HG03520 (cell line): ENCODE results near the gene ALG12.
A peak's percentile ranks its signal among the peaks of the same experiment; 100 is the strongest.

Experiments
- ATAC-seq: cut with Tn5 transposase; IDR thresholded peaks from one replicate; pipeline ENCODE4 v1.9.1; 2021; ENCODE audit warnings: mild to moderate bottlenecking, moderate library complexity; ENCODE audit not compliant: unreplicated experiment

The ALG12 gene

GRCh38 chr22:49930596-49931412, 12.6 kb upstream of the ALG12 start:
- no peak for ATAC-seq

GRCh38 chr22:49929994-49930575, 11.8 kb upstream of the ALG12 start:
- ATAC-seq: no peak

- peak; percentile 44 for ATAC-seq
Measured at GRCh38 chr22:49929211-49929979, 11.2 kb upstream of the ALG12 start.

- ATAC-seq: no peak
Measured at GRCh38 chr22:49928555-49929210, 10.4 kb upstream of the ALG12 start.

GRCh38 chr22:49928185-49928495, 9.9 kb upstream of the ALG12 start:
- ATAC-seq: no peak

- no peak for ATAC-seq
Measured at GRCh38 chr22:49927483-49928184, 9.4 kb upstream of the ALG12 start.

GRCh38 chr22:49926916-49927315, 8.7 kb upstream of the ALG12 start:
- no peak for ATAC-seq

- ATAC-seq: no peak
Measured at GRCh38 chr22:49925525-49926128, 7.4 kb upstream of the ALG12 start.

GRCh38 chr22:49924113-49924833, 6.0 kb upstream of the ALG12 start:
- ATAC-seq: no peak

- no peak for ATAC-seq
Measured at GRCh38 chr22:49923445-49923844, 5.2 kb upstream of the ALG12 start.

GRCh38 chr22:49922926-49923325, 4.7 kb upstream of the ALG12 start:
- ATAC-seq: no peak

- ATAC-seq: no peak
Measured at GRCh38 chr22:49922484-49922883, 4.2 kb upstream of the ALG12 start.

GRCh38 chr22:49921508-49922278, 3.5 kb upstream of the ALG12 start:
- no peak for ATAC-seq

- no peak for ATAC-seq
Measured at GRCh38 chr22:49920859-49921258, 2.6 kb upstream of the ALG12 start.

GRCh38 chr22:49918911-49919881, 958 bp upstream of the ALG12 start:
- ATAC-seq: no peak

GRCh38 chr22:49916831-49917230, 1.4 kb downstream of the ALG12 start:
- no peak for ATAC-seq

GRCh38 chr22:49915610-49916009, 2.6 kb downstream of the ALG12 start:
- no peak for ATAC-seq

- no peak for ATAC-seq
Measured at GRCh38 chr22:49914256-49914655, 4.0 kb downstream of the ALG12 start.
